Glutamatergic neuron (in vitro differentiated cells): ENCODE data around the gene CD40LG. TPM values are rescaled to one million over a fixed set of nuclear protein-coding genes. Genes with fewer than 3 reads are reported as not detected.

Source experiments
- total RNA-seq: library from RNA; stranded (reverse); fragmentation: NEBNext Ultra II Directional; extraction: Animal tissue kit (Norgen Biotek cat#: 25700); gene quantifications from one replicate; pipeline ENCODE4 v1.2.1, GENCODE V29; 2021; ENCODE audit not compliant: unreplicated experiment

Gene CD40LG
- total RNA-seq, 1 donor from 2014 or later, result not detected

Other genes with a start within 250 kb of the CD40LG start
- gene BRS3, start 160.2 kb upstream of the CD40LG start, total RNA-seq, result not detected
- 52.1 TPM for gene HTATSF1, start 150.6 kb upstream of the CD40LG start, total RNA-seq
- not detected for gene VGLL1, start 115.9 kb upstream of the CD40LG start, total RNA-seq
- gene ARHGEF6, start 132.8 kb downstream of the CD40LG start, total RNA-seq, result 59.5 TPM
- 246 TPM for gene RBMX, start 232.6 kb downstream of the CD40LG start, total RNA-seq